ENCODE measurements around the gene TSPAN13. TPM values are rescaled to one million over a fixed set of nuclear protein-coding genes. Genes with fewer than 3 reads are reported as not detected.

TSPAN13 gene
- total RNA-seq = 19.7 TPM

DNA sequence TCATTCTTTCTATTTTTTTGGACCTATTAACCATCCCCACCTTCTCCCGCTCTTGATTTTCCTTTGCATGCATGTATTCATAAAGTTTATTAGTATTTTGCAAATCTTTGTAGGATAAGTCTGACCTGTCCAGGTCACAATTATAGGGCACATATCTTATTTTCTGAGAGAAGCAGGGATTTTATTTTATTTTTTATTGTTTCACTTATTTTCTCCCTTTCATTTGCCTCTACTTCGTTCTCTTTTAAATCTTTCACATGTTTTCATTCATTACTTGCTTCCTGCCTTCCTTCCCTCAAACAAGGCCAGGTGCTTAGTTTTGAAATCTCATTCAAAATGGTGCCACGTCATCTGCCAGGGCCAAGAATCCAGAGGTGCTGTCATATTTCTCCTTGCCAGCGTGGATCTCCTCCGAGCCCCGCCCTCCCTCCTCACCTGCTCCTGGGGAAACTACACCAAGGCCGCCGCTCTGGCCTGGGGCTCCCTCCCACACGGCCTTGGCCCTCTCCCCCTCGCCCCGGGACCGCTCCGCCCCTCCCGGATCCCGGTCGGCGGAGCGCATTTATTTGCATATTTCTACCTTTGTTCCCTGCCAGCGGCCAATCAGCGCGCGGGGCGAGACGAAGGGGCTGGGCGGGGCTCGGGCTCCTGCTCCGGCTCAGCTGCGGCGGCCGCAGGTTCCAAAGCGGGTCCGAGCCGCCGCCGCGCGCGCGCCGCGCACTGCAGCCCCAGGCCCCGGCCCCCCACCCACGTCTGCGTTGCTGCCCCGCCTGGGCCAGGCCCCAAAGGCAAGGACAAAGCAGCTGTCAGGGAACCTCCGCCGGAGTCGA is at the start of gene TSPAN13:
Gene TSPAN13 (plus strand): TSS at position 654 of the 830 bp plus-strand sequence. CDS start 213 bp downstream, outside the sequence.
- DNase-seq = no peak

DNA sequence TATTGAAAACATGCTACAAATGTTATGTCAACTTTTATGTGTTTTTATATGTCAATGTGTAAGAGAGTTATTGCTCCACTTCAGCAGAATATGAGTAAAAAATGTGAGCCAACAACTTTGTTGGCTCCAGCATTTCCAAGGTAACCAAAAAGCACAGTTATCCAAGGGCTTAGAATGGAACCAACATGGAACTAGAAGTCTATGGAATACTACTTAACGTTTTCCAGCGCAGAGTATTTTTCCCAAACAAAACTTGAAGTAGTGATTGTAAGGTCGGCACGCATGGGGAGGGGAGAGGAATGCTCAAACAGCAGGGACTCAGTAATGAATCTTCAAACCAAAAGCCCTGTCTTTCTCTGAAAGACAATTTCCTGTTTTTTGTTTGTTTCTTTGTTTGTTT is 45.0 kb upstream of the TSPAN13 start:
- no peak for DNase-seq

DNA sequence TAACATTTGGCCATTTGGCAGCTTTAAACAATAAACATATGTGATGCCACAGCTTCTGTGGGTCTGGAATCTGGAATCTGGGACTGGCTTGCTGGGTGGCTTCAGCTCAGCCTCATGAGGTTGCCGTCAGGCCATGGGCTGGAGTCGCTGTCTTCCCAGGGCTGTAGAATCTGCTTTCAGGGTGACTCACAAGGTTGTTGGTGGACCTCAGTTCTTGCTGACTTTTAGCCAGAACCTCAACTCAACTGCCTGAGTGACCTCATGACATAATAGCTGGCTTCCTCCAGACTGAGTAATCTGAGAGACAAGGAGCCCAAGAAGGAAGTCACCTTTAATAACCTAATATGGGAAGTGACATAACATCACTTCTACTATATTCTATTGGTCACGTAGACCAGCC is 44.6 kb upstream of the TSPAN13 start:
- no peak for DNase-seq

DNA sequence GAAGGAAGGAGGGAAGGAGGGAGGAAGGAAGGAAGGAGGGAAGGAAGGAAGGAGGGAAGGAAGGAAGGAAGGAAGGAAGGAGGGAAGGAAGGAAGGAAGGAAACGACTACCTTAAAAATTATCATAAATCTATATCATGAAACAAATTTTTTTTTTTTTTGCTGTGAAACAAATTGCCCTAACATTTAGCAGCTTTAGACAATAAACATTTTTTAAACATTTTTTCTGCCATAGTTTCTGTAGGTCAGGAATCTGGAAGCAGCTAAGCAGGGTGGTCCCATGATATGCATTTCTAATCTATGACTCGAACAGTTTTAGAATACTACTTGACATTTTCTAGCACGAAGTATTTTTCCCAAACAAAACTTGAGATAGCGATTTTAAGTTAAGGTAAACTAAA is 42.9 kb upstream of the TSPAN13 start:
- DNase-seq = no peak

DNA sequence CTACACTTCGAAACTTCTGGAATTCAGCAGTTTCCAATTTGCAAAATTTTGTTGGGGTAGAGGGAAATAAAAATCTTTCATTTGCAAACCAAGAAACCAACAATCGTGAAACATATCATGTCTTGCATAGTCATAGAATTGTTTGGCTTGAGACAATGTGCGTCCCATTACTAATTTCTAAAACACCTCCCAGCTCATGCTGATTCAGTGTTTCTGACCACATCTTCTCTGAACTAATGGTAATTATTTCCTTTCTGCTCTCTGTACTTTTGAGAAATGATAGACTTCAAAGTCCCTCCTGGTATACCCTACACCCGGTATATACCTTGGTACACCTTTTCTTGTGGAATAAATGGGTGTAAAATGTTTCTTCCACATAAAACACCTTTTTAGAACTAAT is 41.8 kb upstream of the TSPAN13 start:
- no peak for DNase-seq

DNA sequence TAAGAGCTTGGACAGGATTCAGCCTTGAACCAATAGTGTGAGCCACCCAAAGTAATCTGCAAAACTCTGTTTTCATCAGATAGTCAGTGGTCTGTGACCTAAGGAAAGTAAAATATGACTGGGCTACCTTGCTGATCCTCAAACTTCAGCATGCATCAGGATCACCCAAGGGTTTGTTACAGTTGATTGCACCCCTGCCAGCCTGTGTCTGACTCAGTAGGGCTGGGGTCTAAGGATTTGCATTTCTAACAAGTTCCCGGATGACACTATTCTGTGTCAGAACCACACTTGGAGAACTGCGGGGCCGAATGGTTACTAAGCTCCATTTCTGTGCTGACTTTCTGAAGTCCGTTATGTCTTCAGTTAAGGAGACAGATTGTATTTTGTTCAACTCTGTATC is 40.6 kb upstream of the TSPAN13 start:
- DNase-seq = no peak

DNA sequence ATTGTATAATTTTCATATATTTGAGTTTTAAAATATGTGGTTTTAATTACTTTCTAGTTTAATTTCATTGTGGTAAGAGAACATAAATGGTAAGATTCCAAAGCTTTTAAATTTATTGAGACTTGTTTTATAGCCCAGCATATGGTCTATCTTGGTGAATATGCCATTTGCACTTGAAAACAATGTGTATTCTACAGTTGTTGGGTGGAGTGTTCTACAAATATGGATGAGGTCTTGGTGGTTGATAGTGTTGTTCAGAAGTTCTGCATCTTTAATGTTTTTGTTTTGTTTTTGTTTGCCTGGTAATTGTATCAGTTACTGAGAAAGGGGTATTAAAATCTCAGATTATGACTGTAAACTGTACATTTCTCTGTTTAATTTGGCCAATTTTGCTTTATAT is 37.6 kb upstream of the TSPAN13 start:
- no peak for DNase-seq

DNA sequence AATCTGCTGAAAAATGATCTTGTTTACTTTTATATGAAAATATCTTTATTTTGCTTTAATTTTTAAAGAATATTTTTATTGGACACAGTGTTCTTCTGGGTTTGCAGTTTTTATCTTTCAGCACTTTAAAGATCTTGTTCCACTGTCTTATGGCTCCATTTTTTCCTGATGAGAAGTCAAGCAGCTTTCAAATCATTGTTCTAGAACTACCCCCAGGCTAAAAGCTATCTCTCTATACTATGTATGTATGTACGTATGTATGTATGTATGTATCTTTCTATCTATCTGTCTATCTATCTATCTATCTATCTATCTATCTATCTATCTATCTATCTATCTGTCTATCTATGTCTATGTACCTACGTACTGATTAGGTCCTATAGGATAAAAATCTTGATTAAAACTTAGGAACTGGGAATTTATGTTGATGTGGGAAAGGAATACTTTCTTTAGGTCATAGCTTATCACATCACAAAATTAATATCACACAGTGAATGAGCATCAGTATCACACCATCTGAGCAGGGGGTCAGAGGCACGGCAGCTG is 35.4 kb upstream of the TSPAN13 start:
- no peak for DNase-seq

DNA sequence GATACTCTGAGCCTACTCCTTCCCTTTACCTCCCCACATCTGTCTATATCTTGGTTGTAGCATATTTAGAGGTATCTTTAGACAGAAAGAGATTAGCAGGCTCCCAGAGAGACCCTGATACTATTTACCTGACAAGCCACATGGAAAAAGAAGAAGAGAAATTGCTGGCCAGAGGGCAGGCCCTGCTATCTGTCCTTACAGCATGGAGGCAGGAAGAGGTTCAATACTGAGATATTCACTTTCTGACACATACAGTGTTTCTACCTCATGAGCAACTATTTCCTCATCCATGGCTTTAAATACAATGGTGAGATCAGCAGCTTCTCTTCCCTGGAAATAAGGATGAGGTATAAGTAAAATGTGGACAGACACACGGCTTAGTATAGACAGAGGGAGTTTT is 33.9 kb upstream of the TSPAN13 start:
- DNase-seq = no peak

DNA sequence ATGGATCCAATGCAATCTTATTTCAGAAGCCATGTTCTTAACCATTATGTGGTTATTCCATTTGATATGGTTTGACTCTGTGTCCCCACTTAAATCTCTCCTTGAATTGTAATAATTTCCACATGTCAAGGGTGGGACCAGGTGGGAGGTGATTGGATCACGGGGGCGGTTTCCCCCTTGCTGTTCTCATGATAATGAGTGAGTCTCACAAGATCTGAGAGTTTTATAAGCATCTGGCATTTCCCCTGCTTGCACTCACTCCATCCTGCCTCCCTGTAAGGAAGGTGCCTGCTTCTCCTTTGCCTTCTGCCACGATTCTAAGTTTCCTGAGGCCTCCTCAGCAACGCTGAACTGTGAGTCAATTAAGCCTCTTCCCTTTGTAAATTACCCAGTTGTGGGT is 32.0 kb upstream of the TSPAN13 start:
- no peak for DNase-seq

DNA sequence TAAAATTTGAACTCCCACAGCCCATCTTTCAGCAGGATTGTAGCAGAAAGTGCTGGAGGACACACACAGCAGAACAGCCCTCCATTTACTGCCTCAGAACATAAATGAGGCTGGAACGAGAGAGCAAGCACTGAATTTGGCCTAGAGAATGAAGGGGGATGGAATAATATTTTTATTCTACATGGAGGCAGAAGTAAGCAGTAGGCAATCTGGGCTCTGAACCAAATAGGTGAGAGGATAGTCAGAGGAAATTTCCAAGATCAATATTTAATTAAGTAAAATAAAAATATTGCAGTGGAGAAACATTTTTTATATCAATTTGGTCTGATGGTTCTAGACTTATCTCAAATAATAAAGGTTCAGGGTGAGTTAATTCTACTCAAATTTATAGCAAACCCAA is 29.2 kb upstream of the TSPAN13 start:
- DNase-seq = no peak

DNA sequence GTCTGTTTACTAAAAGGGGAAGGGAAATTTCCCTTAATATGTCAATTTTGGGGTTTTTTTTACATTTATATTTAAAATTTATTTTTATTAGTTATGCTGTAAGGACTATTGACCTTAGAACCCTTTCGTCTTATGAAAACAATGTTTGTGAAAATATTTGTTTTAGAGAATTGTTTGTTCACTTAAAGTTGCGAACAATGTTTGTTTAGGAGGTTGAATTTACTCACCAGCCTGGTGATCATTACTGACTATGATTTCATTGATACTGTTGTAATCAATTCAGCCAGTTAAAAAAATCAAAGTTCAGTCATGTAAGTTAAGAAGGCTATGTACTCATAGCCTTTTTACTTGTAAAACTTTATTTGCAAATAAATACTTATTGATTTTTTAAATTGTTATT is 27.4 kb upstream of the TSPAN13 start:
- DNase-seq = no peak

DNA sequence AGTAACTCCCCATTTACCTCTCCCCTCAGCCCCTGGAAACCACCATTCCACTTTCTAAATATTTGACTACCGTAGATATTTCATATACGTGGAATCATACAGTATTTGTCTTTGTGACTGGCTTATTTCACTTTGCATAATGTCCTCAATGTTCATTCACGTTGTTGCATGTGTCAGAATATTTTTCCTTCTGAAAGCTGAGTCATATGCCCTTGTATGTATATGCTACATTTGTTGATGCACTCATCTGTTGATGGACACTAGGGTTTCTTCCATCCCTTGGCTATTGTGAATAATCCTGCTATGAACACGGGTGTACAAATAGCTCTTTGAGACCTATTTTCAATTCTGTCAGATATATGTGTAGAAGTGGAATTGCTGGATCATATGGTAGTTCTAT is 25.8 kb upstream of the TSPAN13 start:
- no peak for DNase-seq

DNA sequence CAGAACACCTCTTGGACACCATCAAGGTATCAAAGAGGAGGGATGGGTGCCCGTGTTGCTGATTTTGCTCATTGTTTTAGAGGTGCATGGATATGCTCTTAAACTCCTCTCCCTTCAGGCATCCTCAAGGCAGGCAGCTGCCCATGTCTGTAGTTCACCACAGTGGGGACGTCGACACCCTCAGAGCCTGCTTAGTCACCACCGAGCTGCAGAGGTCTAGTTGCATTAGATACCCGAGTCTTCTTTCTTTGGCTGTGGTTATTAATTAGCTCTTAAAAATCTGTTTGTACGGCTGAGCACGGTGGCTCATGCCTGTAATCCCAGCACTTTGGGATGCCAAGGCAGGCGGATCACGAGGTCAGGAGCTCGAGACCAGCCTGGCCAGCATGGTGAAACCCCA is 24.7 kb upstream of the TSPAN13 start:
- DNase-seq = no peak

DNA sequence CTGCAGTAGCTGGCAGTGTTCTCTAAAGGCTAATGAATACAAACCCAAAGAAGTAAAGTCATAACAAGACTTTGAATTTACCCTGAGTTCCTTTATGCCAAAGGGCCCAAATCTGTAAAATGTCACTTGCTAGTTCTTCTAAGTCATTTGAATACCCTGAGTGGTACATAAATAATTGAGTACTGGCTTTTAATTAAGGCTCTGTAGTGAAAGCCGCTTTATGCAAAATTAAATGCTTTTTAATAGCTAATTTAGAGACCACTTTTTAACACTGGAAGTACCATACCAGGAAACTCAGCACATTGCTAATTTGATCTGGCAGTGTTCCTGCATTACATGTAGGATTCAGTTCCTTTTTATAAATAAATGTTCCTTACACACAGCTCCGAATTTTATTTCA is 24.0 kb upstream of the TSPAN13 start:
- DNase-seq = no peak

DNA sequence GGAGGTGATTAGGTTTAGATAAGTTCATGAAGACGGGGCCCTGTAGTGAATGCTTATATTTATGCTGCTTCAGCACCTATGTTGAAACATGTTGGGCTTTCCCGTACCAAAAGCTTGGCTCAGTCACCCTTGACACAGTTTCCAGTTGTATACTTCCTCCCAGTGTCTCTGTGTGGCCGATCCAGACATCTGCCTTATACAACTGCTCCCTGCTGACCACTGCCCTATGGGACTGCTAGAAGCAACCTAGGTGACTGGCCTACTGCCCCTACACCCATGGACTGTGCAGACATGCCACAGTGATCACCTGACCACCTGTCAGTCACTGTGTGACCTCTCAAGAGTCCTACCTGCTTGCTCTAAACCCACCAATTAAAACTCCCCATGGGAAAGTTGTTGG is 22.6 kb upstream of the TSPAN13 start:
- DNase-seq = no peak

DNA sequence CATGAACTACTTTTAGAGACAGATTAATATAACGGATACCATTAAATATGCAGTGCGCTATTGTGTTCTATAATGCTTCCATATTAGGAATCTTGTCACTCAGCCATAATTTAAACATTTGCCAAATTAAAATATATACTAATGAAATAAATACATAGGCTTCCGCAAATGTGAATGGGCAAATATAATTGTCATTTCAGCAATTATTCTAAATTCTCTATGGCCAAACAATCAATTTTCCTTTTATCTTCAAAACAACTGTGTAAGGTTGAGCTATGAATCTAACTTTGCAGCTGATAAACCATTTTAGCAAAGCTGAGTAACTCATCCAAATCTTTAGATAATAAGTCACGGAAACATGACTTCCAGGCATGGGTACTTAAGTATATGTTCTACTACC is 20.7 kb upstream of the TSPAN13 start:
- DNase-seq = no peak

DNA sequence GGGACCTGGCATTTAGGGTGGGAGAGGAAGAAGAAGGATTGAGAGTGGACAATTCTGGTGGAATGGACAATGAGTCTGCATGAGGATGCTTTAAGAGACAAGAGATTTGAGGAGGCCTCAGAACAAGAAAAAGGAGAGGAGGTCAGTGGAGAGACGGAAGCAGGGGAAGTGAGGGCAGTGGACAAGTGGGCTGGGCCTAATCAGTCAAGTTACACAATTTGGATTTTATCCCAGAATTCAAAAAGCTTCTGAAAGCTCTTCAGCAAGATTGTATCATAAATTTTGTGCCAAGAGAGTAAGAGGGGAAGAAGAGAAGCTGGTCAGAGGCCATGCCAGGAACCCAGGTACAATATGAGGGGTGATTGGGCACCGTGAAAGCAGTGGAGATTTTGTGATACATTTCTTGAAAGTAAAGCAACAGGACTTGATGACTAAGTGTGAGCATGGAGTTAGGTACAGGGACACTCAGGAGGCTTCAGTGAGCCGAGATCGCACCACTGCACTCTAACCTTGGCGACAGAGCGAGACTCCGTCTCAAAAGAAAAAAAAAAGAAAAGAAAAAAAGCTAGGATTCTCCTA is 19.3 kb upstream of the TSPAN13 start:
- no peak for DNase-seq

DNA sequence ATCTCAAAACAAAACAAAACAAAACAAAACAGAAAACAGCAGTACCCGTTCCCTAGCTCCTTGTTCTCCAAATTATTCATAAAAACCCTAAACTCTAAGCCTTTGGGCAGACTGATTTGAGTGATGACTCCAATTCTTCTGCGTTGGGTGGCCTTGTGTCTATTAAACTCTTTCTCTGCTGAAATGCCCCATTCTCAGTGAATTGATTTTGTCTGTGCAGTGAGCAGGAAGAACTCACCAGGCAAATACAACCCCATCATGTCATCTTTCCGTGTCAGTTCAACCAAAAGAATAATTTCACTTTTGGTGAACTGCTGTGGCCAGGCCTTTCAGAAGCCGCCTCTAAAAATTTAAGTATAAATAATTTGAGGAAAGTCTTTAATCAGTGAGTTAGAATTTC is 18.5 kb upstream of the TSPAN13 start:
- no peak for DNase-seq

DNA sequence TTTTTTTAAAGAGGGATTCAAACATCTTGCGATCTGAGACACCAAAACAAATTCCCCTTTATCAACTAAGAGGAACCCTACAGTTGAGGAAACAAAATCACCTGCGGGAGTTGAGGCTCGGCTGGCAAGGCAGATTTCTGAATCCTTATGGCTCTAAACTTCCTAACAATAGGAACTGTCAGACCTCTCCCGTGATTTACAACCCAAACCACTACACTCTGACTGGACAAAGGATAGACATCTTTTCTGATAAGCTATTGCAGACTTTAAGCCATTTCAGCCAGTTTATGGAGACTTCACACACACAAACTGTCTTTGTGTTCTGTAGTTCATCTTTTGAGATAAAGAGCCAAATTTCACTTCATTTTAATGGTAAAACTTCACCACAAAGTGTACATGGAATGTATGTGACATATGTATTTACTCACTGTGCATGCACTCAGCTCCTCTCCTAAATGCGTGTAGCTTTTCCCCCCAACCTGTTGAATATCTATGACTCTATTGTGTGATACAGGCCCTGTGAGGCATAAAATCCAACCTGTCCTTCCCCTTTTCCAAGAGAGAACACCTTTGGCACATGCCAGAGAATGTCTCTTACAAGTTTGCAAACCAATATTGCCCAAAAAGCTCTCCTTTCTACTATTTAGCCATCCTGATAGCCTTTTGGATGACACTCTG is 15.4 kb upstream of the TSPAN13 start:
- no peak for DNase-seq

DNA sequence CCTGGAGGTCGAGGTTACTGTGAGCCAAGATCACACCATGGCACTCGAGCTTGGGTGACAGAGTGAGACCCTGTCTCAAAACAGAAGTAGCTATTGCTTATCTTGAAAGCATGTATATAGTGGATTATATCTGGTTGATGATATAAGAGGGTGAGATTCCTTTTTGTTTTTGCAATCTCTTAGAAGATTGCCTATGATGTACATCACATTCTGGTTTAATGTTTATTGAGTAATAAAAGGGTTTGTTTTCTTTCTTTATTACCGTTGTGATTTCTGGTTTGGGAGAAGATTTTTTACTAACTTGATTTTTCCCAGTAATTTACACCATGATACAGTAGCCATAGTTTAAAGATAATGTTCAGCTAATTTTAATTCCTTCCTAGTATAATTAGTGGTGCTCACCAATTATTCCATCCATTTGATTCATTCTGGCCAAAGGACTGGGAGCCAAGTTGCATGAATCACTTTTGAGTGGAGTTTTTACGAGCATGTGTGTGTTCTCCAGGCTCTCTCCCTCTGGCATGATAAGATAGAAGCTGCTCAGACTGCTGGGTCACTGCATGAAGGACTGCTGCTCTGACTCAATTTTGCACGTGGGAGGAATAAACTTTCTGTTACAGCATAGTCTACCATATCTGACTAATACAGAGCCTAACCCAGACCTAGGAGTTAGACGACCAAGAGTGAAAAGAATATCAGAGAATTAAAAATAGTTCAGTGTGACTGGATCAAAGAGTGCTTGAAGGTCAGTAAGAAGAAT is 13.5 kb upstream of the TSPAN13 start:
- DNase-seq = no peak

DNA sequence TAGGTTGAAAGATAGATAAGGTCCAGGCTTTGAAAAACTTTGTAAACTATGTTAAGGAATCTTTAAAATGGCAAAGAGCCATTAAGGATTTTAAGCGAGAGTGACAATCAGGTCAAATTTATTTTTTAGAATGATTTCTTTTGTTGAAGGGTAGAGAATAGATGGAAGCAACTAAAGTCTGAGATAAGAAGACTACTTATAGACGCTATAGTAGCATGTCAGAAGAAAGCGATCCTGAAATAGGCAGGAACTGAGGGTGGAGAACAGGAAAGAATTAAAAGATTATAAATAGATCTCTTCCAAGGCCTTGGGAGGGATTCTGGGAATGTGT is 13.0 kb upstream of the TSPAN13 start:
- no peak for DNase-seq

DNA sequence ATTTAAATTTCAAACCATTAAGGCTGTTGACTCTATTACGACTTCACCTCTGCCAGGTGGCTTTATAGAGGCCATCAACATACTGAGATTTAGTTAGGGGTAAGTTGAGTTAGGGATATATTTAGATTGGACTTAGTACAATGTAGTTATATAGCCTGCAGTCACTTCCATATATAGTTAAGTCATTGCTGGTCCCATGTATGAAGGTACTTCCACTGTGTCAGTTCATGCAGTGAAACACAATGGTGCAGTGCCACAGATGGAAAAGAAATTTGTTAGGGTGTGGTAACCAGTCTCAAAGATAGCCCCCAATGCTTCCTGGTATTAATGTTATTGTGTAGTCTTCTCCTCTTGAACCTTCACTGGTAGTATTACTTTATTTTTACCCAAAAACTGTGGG is 12.6 kb upstream of the TSPAN13 start:
- no peak for DNase-seq
